Activated effector memory CD4-positive, alpha-beta T cell treated with anti-CD3 and anti-CD28 coated beads, Interleukin-2, amount 50 U/mL, for 16 hours (primary cell): Measurements from ENCODE around the gene LRRC32.

Experiments used
- DNase-seq: peaks from one replicate; pipeline ENCODE4 v3.0.0-alpha.2; 2020

Gene LRRC32

DNA sequence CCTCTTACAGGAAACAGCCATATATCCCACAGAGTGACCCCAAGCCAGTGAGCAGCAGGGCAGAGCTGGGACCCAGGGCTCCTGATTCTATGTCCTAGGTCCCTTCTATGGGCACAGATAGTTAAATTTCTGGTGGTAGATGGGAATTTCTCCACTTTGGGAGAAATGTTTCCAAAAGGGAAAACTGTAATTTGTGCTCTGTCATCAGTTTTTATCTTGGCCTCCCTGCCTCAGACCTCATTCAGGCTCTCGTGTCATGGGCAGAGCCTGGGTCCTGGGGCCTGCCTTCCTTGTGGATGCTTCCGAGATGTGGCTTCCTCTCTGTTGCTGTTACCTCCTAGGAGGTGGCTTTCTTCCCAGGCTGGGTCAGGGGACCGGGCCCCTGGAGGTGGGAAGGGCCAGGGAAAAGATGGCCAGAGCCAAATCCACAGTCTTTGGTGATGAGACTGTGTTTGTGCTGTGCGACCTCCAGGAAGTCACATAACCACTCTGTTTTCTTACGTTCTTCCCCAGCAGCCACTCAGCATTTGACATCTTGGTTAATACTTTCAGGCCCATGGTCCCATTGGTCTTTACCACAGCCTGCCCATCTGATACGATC is 8.6 kb downstream of the LRRC32 start:
- DNase-seq: no peak

DNA sequence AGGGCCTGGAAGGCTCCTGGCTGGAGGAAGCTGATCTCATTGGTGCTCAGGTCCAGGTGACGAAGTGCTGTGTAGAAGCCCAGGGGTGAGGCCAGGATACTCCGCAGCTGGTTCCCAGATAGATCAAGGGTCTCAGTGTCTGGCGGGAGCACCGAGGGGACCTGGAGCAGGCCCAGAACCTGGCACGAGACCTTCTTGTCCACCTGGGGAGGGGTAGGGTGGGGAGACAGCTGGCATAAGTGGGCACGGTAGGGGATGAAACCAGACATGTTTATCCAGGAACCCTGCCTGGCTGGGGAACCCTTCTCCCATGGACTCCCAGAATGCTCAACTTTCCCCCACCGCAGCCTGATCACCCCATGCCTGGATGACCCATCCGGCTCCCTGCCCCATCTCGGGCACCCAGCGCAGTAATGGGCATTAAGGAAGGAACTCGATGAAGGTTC is 9.2 kb downstream of the LRRC32 start:
- DNase-seq: no peak

DNA sequence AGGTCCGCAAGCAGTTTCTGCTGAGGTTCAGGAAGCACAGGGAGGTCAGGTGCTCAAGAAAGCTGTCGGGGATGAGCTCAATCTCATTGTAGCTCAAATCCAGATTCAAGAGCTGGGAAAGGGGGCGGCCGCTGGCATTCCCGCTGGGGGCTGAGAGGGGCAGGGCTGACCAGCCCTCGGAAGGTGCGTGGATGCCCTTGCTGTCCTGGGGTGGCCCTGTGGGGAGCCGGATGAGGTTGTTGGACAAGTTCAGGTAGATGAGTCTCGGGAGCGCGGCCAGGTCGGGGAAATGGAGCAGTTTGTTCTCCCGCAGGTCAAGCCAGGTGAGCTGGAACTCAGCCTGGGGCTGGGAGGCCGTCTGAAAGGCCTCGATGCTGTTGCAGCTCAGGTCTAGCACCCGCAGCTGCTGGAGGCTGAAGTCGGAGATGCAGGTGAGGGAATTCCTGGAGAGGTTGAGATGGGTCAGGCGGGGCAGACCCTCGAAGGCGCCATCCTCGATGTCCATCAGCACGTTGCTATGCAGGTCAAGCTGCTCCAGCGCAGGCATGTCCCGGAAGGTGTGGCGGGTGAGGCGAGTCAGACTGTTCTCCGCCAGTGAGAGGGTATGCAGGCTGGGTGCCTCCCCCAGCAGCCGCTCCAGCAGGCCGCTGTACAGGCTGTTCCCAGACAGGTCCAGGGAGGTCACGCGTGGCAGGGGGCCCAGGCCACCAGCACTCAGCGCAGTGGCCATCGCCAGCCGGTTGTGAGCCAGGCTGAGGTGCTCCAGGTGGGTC is 9.8 kb downstream of the LRRC32 start:
- DNase-seq: no peak

DNA sequence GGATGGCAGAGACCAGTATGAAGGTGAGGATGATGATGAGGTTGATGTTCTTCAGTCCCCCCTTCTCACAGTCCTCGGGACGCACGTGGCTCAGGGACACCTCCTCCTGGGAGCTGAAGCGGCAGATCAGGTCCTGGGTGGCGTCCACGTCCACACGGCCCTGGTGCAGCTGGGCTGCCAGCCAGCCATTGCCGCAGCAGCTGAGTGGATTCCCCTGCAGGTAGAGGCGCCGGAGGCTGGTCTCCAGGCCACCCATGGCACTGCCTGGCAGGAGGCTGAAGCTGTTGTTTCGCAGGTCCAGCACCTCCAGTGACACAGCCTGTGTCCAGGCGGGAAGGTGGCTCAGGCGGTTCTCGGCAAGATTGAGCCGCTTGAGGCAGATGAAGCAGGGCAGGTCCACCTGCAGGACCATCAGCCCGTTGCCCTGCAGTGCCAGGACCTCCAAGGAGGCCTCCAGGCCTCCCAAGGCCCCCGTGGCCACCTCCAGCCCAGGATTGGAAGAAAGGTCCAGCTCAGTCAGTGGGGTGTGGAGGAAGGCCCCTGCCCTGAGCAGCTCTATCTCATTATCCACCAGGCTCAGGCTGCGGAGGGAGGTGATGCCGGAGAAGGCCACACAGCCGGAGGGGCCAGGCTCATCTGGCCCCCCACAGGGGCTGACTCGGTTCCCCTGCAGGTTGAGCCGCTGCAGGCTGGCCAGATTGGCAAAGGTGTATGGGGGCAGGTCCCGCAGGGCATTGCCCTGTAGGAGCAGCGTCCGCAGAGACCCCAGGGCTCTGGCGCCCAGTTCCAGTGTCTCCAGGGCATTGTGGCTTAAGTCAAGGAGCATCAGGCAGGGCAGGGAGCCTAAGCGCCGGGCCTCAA is 10.6 kb downstream of the LRRC32 start:
- DNase-seq: peak; percentile 61

DNA sequence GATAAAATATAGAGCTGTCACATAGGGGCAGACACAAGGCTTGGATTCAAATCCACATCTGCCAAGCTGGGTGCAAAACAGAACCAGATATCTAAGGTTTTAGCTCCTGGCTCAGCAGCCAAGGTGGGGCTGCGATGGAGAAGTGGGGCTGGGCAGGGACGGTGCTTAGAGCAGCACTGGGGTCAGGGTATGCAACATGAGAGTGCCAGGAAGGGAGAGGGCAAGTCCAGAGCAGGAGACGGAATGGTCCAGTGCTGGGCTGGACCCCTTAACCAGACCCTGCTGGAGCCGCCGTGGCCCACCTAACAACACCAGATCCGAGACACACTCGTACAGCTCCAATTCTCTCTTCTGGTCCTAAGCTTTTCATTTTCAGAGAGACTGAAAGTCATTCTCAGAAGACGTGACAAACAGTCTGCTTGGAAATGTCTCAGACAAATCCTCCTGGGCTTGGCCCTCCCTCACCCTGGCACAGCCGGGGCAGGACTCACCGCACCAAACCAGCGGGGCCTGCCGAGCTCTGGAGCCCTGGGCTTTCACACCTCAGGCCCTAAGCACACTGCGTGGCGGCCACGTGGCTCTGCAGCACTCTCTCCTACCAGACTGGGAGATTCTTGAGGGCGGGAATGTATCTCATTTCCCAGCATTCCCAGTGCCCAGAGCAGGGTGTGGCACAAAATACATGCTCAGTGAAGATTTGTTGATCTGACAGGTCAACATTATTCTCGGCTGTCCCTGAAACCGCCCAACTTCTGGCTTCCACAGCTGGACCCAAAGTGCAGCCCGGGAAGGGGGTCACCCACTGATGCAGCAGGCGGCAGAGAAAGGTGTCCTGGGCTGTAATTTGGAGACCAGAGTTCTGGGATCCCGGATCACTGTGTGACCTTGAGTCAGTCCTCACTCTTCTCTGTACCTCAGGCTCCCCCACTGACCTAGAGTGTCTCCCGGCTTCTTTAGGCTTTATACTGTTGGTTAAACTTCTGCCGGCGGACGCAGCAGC is 11.6 kb downstream of the LRRC32 start:
- peak; percentile 60 for DNase-seq

DNA sequence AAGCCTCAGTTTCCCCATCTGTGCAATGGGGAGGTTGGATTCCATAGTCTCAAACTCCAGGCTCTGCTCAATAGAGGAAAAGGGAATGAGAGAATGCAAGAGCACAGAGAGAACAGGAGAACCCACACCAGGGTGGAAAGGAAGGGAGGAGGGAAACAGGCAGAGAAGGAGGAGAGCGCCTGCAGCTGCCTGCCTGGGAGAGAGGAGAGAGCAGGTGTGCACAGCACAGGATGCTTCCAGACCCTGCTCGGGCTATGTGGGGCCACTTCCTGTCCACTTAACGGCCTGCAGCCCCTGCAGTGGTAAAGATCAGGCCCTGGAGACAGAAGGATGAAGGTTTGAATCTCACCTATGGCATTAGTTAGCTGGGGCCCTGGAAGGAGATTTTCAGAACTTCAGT is 12.3 kb downstream of the LRRC32 start:
- DNase-seq: peak; percentile 13

DNA sequence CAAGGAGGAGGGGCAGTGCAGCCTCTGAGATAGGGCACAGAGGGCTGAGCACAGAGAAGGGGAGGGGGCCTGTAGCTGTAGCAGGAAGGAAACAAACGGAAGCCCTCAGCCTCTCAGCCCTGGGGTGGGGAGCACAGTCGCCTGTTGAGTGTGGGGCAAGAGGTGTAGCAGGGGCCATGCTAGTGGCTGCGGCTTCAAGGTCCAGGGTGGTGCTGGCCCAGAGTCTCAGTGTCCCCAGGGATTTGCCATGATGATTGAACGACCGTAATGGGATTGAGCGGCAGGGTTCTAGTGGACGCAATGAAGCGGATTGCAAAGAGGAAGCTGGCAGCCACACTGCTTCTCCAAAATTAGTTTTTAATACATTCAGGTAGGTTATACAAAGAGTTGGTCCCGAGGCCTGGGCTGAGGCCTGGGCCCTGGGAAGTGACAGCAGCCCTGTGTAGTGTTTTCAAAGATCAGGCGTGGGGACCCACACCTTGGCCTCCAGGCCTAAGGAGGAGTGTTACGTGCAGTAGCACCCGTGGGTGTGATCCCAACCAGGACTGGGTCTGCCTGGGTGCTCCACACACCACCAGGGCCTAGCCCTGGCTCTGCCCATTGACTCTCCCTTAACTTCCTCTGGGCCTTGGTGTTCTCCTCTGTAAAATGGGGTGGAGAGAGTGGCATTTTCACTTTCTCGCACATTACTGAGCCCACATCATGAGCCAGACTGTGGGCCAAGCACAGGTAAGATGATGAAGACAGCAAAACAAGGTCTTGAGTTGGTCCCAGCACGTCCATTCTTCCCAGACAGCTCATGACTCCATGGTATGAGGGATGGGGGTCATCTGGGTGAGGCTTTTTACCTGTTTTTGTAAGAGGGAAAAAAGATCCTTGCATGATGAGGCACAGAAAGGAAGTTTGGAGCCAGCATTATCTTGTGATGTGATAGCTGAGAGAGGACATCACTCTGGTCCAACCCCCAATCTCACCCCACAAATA is 13.1 kb downstream of the LRRC32 start:
- DNase-seq: peak; percentile 46

DNA sequence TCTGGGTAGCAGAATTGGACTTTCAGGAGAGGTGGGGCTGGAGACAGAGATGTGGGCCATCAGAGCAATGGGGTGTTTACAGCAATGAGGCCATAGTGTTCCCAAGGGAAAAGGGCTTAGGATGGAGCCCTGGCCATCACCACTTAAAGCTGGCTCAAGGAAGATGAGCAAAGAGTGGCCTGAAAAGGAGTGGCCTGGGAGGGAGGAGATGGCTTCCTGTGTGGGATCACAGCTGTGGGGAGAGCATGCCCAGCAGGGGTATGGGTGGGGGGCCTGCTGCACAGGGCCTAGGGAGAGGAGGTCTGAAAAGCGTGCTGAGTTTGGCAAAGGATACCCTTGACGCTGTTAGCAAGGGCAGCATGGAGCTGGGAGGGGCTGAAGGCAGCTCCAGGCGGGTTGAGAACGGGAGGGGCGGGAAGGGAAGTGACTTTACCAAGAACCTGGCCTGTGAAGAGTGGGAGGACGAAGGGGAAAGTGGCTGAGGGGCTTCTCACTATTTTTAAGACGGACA is 13.9 kb downstream of the LRRC32 start:
- peak; percentile 45 for DNase-seq

DNA sequence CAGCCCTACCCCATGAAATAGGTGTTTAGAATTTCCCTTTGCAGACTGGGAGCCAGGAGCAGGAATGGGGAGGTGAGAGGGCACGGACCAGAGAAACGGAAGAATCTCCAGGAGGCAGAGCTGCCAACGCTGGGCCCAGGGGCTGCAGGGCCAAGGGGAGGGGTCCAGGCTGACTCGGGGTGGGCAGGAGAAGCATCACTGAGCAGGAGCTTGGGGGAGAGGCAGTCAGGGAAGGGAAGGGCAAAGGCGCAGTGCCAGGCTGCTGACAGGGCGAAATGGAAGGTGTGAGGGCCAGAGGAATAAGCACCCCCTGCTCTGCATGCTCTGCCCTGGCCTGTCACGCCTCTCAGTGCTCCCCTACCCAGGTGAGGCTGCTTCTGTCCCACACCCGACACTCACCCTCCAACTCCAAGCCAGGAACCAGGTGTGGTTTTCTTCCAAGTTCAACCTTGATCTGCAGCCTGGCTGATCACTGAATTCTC is 14.5 kb downstream of the LRRC32 start:
- peak; percentile 38 for DNase-seq

DNA sequence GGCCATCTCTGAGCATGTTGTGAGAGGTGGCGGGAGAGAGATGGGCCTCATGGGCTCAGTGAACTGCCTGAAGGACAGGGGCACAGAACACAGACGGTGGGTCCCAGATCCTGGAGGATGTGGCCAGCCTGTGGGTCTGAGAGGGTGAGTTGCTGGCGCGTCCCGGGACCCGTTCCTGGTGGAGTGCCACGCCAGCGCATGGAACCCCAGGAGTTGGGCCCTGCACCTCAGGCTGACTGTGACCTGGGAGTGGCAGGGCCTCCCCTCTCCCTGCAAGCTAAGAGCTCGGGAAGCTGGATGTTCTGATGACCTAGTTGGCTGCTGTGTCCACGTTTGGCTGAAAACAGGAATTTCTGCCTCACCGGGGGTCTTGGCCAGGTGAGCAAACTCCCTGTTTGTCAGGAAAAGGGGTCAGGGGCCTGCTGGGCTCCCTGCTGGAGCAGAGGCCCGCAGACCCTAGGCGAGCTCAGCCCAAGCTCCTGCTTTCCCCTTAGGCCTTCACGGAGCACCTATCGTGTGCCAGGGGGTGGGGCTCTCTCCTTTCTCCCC is 15.0 kb downstream of the LRRC32 start:
- DNase-seq: peak; percentile 49

DNA sequence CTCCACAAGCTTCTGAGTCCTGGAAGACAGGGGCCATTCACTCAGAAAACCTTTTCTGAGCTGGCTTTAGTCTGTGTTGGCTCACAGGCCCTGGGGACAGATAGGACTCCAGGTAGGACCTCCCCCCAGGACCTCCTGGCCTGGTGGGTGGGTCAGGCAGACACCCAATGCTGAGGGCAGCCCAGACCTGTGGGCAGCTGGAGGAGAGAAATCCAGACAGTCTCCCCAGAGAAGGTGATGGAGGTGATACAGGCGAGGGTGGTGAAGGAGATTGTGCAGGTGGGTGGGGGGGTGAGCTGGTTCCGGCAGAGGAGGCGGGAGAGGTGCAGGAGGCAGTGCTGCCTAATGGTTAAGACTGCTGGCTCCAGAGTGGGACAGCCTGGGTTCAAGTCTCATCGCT is 15.6 kb downstream of the LRRC32 start:
- DNase-seq: peak; percentile 42

DNA sequence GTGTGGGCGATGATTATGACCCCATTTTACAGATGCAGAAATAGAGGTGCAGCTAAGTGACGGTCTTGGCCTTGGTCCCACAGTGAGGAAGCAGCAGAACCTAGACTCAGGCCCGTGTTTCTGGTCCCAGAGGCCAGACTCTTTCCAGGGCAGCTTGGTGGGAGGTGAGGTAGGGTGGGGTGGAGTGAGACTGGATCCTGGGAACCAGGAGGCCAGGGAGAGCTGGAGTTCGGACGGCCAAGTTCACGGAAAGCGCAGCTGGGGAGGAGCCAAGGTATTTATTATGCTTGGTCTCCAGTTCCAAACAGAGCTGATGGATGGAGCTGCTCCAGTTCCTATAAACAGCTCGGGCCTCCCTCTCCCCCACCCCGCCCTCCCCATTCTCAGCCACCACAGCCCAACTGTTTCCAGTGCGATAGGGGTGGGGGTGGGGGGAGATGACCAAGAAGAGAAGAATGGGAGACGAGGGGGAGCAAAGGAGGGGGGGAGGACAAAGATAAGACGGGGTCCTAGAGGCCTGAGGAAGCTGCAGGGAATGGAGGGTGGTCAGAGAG is 16.2 kb downstream of the LRRC32 start:
- no peak for DNase-seq

DNA sequence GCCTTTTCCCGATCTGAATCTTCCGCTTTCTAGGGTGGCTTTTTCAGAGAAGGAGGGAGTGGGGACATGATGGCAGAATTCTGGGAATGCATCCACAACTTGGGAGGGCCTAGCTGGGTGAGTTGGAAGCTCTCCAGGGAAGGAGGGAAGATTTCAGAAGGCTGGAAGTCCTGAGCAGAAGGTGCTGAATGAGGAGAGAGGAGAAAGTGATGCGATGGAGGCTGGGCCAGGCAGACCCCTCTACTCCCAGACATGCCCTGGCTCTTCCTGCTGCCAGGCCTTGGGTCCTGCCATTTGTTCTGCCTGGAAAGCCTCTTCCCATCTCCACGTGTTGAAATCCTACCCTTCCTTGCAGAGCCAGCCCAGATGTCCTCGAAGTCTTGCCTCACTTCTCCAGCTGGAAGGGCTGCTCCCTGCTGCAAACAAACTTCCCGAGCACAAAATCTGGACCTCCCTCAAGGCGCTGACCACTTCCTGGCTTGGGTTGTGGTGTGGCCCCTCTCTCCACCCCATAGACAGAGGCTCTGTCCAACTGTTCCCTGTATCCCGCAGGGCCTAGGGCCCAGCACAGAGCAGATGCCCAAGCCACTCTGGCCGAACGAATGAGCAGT is 16.8 kb downstream of the LRRC32 start:
- no peak for DNase-seq

DNA sequence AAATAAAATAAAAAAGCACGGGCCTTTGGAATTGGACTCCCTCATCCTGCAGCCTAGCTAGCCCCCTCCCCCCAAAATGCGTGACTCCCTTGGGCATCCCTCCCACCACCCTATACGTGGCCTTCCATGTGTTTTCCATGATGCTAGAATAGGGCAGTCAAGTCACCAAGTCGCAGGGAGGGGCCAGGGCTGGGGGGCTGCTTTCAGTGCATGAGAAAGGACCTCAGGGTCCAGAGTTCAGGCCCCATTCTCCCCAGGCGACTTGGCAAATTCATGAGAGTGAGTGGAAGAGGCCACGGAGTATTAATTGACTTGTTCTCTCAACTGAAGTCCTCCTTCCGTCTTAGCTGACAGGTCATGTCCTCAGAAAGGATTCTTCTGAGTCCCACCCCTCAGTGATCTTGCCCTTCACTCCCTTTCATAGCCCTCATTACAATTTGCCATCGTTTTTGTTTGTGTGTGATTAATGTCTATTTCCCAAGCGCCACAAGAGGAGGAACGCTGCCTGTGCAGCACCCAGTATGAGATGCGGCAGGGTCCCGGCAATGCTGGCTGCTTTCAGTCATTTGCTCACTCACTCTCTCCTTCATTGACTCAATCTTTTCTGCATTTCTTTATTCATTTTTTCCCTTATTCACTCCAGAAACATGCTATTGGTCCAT is 17.4 kb downstream of the LRRC32 start:
- peak; percentile 42 for DNase-seq

DNA sequence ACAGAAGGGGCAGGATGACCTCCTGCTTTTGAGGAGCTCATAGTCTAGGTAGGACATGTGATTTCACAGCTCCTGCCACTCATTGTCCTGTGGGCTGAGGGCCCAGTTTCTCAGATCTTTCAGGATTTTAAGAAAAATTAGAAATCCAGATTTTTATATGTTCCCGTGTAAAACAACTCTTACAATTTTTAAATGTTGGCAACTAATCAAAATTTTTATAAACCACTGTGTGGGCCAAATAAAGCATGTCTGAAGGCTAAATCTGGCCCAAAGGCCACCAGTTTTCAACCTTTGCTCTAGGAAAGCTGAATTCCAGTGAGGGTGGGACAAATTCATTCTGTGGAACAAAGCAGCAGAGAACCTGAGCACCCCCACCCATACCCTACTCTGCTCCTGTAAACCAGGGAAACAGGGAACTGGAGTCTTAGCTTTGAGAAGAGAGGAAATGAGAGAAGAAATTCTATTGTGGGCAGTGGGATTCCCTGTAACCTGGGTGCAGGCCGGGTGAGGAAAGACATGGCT is 20.6 kb downstream of the LRRC32 start:
- no peak for DNase-seq

DNA sequence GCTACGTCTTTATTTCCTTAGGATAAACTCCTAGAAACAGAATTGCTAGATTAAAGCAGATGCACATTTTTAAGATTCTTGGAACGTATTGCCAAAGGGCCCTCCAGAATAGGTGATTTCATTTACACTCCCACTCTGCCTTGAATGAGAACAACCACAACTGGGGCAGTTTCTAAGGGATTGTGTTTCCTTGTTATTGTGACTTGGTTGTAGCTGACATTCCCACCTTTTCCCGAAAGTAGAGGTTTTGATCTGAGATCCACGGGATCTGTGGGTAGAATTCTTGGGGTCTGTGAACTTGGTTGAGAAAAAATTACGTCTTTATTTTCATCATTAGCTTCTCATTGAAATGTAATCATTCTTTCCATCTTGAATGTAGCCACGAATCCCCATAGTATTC is 21.5 kb downstream of the LRRC32 start:
- no peak for DNase-seq

DNA sequence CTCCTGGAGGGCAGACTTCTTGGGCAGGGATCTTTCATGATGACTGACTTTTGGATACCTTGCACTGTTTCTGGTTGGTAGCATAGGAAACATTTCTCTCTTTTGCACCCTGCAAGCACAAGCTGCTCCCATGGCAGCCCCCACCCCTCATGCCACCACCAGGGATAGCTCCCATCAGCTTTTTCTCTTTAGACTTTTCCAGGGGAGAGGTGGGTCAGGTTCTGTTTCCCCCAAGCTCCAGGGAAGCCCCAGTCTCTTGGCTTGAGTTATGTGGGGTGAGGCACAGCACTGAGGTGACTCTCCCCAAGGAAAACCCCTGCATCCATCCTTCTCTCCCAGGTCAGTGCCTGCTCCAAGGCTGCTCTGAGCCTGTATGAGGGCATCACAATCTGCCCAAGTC is 22.5 kb downstream of the LRRC32 start:
- no peak for DNase-seq

DNA sequence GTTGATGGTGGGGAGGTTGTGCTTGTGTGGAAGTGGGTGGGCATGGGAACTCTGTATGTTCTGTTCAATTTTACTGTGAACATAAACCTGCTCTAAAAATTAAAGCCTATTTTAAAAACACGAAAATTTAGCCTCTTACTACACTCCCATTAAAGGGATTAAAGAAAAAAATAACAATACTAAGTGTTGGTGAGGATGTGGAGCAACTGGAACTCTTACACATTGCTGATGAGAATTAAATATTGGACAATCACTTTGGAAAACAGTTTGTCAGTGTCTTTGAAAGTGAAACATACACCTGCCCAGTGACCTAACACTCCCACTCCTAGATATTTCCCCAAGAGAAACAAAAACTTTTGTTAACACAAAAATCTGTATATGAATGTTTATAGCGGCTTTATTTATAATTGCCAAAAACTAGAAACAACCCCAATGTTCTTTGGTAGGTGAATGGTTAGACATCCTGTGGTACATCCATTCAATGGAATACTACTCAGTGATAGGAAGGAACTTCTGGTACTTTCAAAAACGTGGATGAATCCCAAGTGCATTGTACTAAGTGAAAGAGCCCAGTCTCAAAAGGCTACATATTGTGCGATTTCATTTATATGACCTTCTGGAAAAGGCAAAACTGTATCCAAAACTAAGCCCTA is 23.5 kb downstream of the LRRC32 start:
- DNase-seq: no peak
